PFSK-1 (cell line): ENCODE measurements around the gene FOXR1.

Source experiments
- POLR2AphosphoS5 ChIP-seq: IDR thresholded peaks from 2 replicates; pipeline ENCODE4 v1.6.1; 2012; ENCODE audit warnings: low read depth, mild to moderate bottlenecking, control low read depth, low read length, moderate library complexity
- TF ChIP-seq, protein P1 (sequence below), 2 experiments: IDR thresholded peaks; 2 replicates each; pipeline versions ENCODE4 v1.6.1 to v1.8.0; 2011 to 2012; ENCODE audit warnings: low read depth in 2 of 2, low read length in 2 of 2, control low read depth in 1 of 2, inconsistent platforms in 1 of 2, mild to moderate bottlenecking in 1 of 2, moderate library complexity in 1 of 2; ENCODE audit not compliant: insufficient read depth in 1 of 2

DNA sequence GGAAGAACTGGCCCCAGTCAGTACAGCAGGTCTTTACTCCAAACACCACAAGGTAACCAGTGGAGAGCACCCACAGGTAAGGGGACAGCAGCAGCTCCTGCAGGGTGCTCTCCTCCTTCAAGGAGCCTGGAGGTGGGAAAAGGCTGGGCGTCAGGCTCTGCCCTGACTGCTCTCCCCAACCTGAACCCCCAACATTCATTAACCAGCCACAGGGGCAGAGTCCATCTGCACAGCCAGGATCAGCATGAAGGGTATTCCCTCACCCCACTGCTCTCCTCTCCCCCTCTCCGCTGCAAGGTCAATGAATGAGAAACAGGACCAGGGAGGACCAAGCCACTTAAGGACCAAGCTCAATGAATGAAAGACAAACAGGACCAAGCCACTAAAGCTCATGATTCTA is 55.4 kb downstream of the FOXR1 start:
- no peak for TF ChIP-seq POLR2AphosphoS5
- TF ChIP-seq, protein P1, sequence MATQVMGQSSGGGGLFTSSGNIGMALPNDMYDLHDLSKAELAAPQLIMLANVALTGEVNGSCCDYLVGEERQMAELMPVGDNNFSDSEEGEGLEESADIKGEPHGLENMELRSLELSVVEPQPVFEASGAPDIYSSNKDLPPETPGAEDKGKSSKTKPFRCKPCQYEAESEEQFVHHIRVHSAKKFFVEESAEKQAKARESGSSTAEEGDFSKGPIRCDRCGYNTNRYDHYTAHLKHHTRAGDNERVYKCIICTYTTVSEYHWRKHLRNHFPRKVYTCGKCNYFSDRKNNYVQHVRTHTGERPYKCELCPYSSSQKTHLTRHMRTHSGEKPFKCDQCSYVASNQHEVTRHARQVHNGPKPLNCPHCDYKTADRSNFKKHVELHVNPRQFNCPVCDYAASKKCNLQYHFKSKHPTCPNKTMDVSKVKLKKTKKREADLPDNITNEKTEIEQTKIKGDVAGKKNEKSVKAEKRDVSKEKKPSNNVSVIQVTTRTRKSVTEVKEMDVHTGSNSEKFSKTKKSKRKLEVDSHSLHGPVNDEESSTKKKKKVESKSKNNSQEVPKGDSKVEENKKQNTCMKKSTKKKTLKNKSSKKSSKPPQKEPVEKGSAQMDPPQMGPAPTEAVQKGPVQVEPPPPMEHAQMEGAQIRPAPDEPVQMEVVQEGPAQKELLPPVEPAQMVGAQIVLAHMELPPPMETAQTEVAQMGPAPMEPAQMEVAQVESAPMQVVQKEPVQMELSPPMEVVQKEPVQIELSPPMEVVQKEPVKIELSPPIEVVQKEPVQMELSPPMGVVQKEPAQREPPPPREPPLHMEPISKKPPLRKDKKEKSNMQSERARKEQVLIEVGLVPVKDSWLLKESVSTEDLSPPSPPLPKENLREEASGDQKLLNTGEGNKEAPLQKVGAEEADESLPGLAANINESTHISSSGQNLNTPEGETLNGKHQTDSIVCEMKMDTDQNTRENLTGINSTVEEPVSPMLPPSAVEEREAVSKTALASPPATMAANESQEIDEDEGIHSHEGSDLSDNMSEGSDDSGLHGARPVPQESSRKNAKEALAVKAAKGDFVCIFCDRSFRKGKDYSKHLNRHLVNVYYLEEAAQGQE (IDR thresholded peaks at IDR 0.05; ENCODE audit: insufficient read depth in 1 of 2, low read depth in 2 of 2, low read length in 2 of 2), result no peak
